IPS-20b (cell line): ENCODE results near the gene KIRREL3.

ENCODE experiments used
- H3K27ac ChIP-seq: one replicate; pipeline ENCODE4 v1.5.1; 2013; ENCODE audit warnings: low read length
- H3K27me3 ChIP-seq: 2 replicates; pipeline ENCODE4 v1.6.1; 2013; ENCODE audit warnings: mild to moderate bottlenecking, low read length, inconsistent platforms; ENCODE audit not compliant: insufficient read depth
- H3K36me3 ChIP-seq: 2 replicates; pipeline ENCODE4 v1.6.1; 2013; ENCODE audit warnings: low read depth, mild to moderate bottlenecking, inconsistent platforms, low read length, moderate library complexity; ENCODE audit not compliant: insufficient read depth
- H3K4me1 ChIP-seq: 2 replicates; pipeline ENCODE4 v1.6.1; 2013; ENCODE audit warnings: mild to moderate bottlenecking, control low read depth, inconsistent platforms, low read length, moderate library complexity; ENCODE audit not compliant: insufficient read depth
- H3K4me3 ChIP-seq: 2 replicates; pipeline ENCODE4 v1.5.1; 2013; ENCODE audit warnings: mild to moderate bottlenecking, low read length, inconsistent platforms
- H3K9ac ChIP-seq: 2 replicates; pipeline ENCODE4 v1.6.1; 2013; ENCODE audit warnings: low read depth, mild to moderate bottlenecking, inconsistent platforms, low read length, moderate library complexity
- H3K9me3 ChIP-seq: 2 replicates; pipeline ENCODE4 v1.6.1; 2013; ENCODE audit warnings: mild to moderate bottlenecking, low read depth, low read length, inconsistent platforms; ENCODE audit not compliant: insufficient read depth

The KIRREL3 gene

GRCh38 chr11:126697936-126698335 lies 302.6 kb downstream of the KIRREL3 start:
- H3K4me3 ChIP-seq = no peak overlapping the region
- no peaks in the 10 kb centered on the region for H3K9me3 ChIP-seq
- no peaks in the 10 kb centered on the region for H3K4me1 ChIP-seq
- no peaks in the 10 kb centered on the region for H3K36me3 ChIP-seq
- H3K9ac ChIP-seq = no peak overlapping the region
- no peak overlapping the region for H3K27ac ChIP-seq
- H3K27me3 ChIP-seq = no peaks in the 10 kb centered on the region

GRCh38 chr11:126696982-126697381 lies 303.6 kb downstream of the KIRREL3 start:
- Histone ChIP-seq H3K9me3 (no peaks in the 10 kb centered on the region), H3K4me3 (no peak overlapping the region), H3K36me3 (no peaks in the 10 kb centered on the region), H3K27me3 (no peaks in the 10 kb centered on the region), H3K9ac (no peak overlapping the region), H3K27ac (no peak overlapping the region), H3K4me1 (no peaks in the 10 kb centered on the region)

GRCh38 chr11:126695293-126695692 lies 305.3 kb downstream of the KIRREL3 start:
- no peak overlapping the region for H3K27ac ChIP-seq
- H3K9me3 ChIP-seq = no peaks in the 10 kb centered on the region
- H3K4me3 ChIP-seq = no peak overlapping the region
- no peak overlapping the region for H3K9ac ChIP-seq
- no peaks in the 10 kb centered on the region for H3K4me1 ChIP-seq
- no peaks in the 10 kb centered on the region for H3K27me3 ChIP-seq
- H3K36me3 ChIP-seq = no peaks in the 10 kb centered on the region

- no peak overlapping the region for H3K9ac ChIP-seq
- H3K36me3 ChIP-seq = no peaks in the 10 kb centered on the region
- H3K4me3 ChIP-seq = no peak overlapping the region
- no peak overlapping the region for H3K27ac ChIP-seq
- H3K4me1 ChIP-seq = no peaks in the 10 kb centered on the region
- H3K9me3 ChIP-seq = no peaks in the 10 kb centered on the region
- no peaks in the 10 kb centered on the region for H3K27me3 ChIP-seq
Observed at GRCh38 chr11:126694065-126694625, 306.4 kb downstream of the KIRREL3 start.

GRCh38 chr11:126687477-126687876 lies 313.1 kb downstream of the KIRREL3 start:
- Histone ChIP-seq H3K4me3 (no peak overlapping the region), H3K9me3 (no peaks in the 10 kb centered on the region), H3K4me1 (peaks cover 8% of the 10 kb centered on the region; the same call in 1 of the 2 replicates), H3K9ac (no peak overlapping the region), H3K27ac (no peak overlapping the region), H3K27me3 (no peaks in the 10 kb centered on the region), H3K36me3 (no peaks in the 10 kb centered on the region)

GRCh38 chr11:126686938-126687337 lies 313.6 kb downstream of the KIRREL3 start:
- Histone ChIP-seq H3K27me3 (no peaks in the 10 kb centered on the region), H3K36me3 (no peaks in the 10 kb centered on the region), H3K9me3 (no peaks in the 10 kb centered on the region), H3K27ac (no peak overlapping the region), H3K4me1 (peaks cover 8% of the 10 kb centered on the region; the same call in 1 of the 2 replicates), H3K4me3 (no peak overlapping the region), H3K9ac (no peak overlapping the region)

- Histone ChIP-seq H3K27ac (no peak overlapping the region), H3K27me3 (no peaks in the 10 kb centered on the region), H3K4me3 (no peak overlapping the region), H3K9me3 (no peaks in the 10 kb centered on the region), H3K4me1 (peaks cover 8% of the 10 kb centered on the region; the same call in 1 of the 2 replicates), H3K36me3 (no peaks in the 10 kb centered on the region), H3K9ac (no peak overlapping the region)
Observed at GRCh38 chr11:126683766-126684728, 316.5 kb downstream of the KIRREL3 start.

GRCh38 chr11:126682590-126682989 lies 318.0 kb downstream of the KIRREL3 start:
- Histone ChIP-seq H3K27ac (no peak overlapping the region), H3K27me3 (no peaks in the 10 kb centered on the region), H3K9ac (no peak overlapping the region), H3K9me3 (no peaks in the 10 kb centered on the region), H3K36me3 (no peaks in the 10 kb centered on the region), H3K4me1 (peaks cover 8% of the 10 kb centered on the region; the same call in 1 of the 2 replicates), H3K4me3 (no peak overlapping the region)

- Histone ChIP-seq H3K27me3 (no peaks in the 10 kb centered on the region), H3K9ac (no peak overlapping the region), H3K4me1 (no peaks in the 10 kb centered on the region), H3K9me3 (no peaks in the 10 kb centered on the region), H3K36me3 (no peaks in the 10 kb centered on the region), H3K4me3 (no peak overlapping the region), H3K27ac (no peak overlapping the region)
Observed at GRCh38 chr11:126680700-126681099, 319.9 kb downstream of the KIRREL3 start.

- Histone ChIP-seq H3K4me1 (no peaks in the 10 kb centered on the region), H3K9ac (no peak overlapping the region), H3K27ac (no peak overlapping the region), H3K36me3 (no peaks in the 10 kb centered on the region), H3K4me3 (no peak overlapping the region), H3K27me3 (no peaks in the 10 kb centered on the region), H3K9me3 (no peaks in the 10 kb centered on the region)
Observed at GRCh38 chr11:126680131-126680530, 320.4 kb downstream of the KIRREL3 start.

- no peaks in the 10 kb centered on the region for H3K9me3 ChIP-seq
- no peak overlapping the region for H3K27ac ChIP-seq
- no peaks in the 10 kb centered on the region for H3K4me1 ChIP-seq
- no peak overlapping the region for H3K4me3 ChIP-seq
- H3K9ac ChIP-seq = no peak overlapping the region
- no peaks in the 10 kb centered on the region for H3K36me3 ChIP-seq
- H3K27me3 ChIP-seq = no peaks in the 10 kb centered on the region
Observed at GRCh38 chr11:126679033-126679432, 321.5 kb downstream of the KIRREL3 start.

GRCh38 chr11:126676536-126676935 lies 324.0 kb downstream of the KIRREL3 start:
- no peak overlapping the region for H3K4me3 ChIP-seq
- H3K4me1 ChIP-seq = no peaks in the 10 kb centered on the region
- no peak overlapping the region for H3K9ac ChIP-seq
- no peaks in the 10 kb centered on the region for H3K9me3 ChIP-seq
- H3K27me3 ChIP-seq = no peaks in the 10 kb centered on the region
- H3K27ac ChIP-seq = no peak overlapping the region
- no peaks in the 10 kb centered on the region for H3K36me3 ChIP-seq
